ENCODE measurements around the gene RSPO4.

The RSPO4 gene

DNA sequence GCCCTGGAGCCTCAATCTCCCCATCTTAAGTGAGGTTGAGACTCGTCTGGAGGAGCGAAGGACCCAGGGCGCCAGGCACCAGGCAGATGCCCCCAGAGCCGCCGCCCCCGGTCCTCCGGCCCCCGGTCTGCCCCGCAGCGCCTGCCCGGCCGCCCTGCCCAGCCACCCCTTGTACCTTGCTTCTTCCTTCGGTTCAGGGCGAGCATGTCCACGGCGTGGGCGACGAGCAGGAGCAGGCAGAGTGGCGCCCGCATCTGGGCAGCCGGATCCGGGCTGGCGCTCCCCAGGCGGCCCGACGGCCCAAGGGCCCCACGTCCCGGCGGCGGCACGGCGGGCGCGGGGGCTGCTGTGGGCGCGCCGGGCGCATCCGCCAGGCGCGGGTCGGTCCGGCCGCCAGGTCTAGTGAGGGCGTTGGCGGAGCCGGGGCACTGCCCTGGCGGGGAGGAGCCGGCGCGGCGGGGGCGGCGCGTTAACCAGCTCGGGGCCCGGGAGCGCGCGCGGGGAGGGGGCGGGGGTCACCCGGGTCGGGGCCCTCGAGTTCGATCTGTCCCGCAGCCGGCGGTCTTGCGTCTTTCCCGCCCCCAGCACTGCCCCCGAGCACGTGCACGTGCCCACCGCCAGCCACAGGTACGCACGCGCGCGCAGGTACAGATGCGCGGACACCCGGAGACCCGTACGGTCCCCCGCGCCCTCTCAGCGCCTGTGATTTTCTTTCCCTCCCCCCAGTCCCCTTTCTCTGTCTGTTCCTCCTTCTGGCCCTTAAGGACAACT lies at the start of gene RSPO4:
Gene RSPO4 (minus strand): TSS at position 401 of the 771 bp plus-strand sequence. CDS start 147 bp downstream, at position 254.
- Histone ChIP-seq H3K79me2 (ENCODE audit: insufficient read depth, low read depth) (no peaks in the 10 kb centered on the region), H3K27ac (no peak within 1 kb of the TSS), H2AFZ (ENCODE audit: low read depth) (no peak within 1 kb of the TSS), H3K36me3 (ENCODE audit: insufficient read depth) (no peaks in the 10 kb centered on the region), H3K4me2 (no peak within 1 kb of the TSS), H3K27me3 (ENCODE audit: insufficient read depth, low read depth) (no peaks in the 10 kb centered on the region), H4K20me1 (ENCODE audit: insufficient read depth) (no peaks in the 10 kb centered on the region), H3K4me1 (ENCODE audit: low read depth, poor library complexity, severe bottlenecking) (no peaks in the 10 kb centered on the region), H3K9ac (no peak within 1 kb of the TSS), H3K4me3 (IDR thresholded peaks at IDR 0.05; ENCODE audit: insufficient read depth, low read depth, low read length) (no peak within 1 kb of the TSS)
- no peak for TF ChIP-seq CTCF (conservative IDR thresholded peaks at IDR 0.05; ENCODE audit: low read depth, low read length)

DNA sequence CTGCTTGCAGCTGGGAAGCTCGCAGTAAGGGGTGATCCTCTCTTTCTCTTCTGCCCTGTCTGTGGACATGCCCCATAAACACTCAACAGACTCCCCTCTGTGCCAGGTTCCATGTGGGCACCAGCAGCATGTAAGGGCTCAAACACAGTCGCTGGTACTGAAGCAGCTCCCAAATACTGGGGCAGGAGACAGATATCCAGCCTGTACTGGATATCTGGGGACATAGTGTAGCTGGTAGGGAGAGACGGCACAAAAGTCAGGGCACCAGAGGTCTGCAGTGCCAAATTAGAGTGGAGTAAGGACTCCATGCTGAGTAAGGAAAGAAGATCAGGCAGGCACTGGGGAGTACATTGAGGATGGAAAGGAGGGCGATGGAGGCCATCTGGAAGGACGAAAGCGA lies 48.3 kb upstream of the RSPO4 start:
- Histone ChIP-seq H3K9ac (no peak overlapping the region), H3K27ac (no peak overlapping the region), H3K4me1 (ENCODE audit: low read depth, poor library complexity, severe bottlenecking) (no peaks in the 10 kb centered on the region), H3K4me3 (IDR thresholded peaks at IDR 0.05; ENCODE audit: insufficient read depth, low read depth, low read length) (no peak overlapping the region), H4K20me1 (ENCODE audit: insufficient read depth) (no peaks in the 10 kb centered on the region), H3K79me2 (ENCODE audit: insufficient read depth, low read depth) (no peaks in the 10 kb centered on the region), H2AFZ (ENCODE audit: low read depth) (no peak overlapping the region), H3K4me2 (no peak overlapping the region), H3K36me3 (ENCODE audit: insufficient read depth) (no peaks in the 10 kb centered on the region), H3K27me3 (ENCODE audit: insufficient read depth, low read depth) (no peaks in the 10 kb centered on the region)
- no peak for TF ChIP-seq CTCF (conservative IDR thresholded peaks at IDR 0.05; ENCODE audit: low read depth, low read length)

DNA sequence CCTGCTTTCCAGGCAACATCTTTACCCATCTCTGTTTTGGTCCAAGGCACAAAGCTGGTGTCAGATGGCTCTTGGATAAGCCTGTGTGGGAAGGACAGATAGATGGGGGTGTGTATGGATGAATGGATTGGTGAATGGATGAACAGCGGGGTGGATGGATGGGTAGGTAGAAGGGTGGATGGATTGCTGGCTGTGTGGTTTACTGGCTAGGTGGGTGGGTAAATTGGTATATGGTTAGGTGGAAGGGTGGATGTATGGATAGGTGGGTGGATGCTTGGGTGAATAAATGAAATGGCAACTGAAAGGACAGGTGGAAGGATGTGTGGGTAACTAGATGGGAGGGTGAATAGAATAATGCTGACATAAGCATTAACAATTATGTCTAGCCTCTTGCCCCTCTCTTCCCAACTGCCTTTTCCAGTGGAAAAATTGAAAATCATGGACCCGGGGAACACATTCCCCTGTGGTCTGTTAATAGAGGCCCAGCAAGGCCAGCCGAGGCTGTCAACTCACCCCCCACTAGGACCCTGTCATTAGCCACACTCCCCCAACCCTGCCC lies 43.8 kb upstream of the RSPO4 start:
- H3K27me3 ChIP-seq (ENCODE audit: insufficient read depth, low read depth): no peaks in the 10 kb centered on the region
- H3K27ac ChIP-seq: no peak overlapping the region
- no peak overlapping the region for H3K4me3 ChIP-seq (IDR thresholded peaks at IDR 0.05; ENCODE audit: insufficient read depth, low read depth, low read length)
- H3K79me2 ChIP-seq (ENCODE audit: insufficient read depth, low read depth): no peaks in the 10 kb centered on the region
- no peak for TF ChIP-seq CTCF (conservative IDR thresholded peaks at IDR 0.05; ENCODE audit: low read depth, low read length)
- H3K36me3 ChIP-seq (ENCODE audit: insufficient read depth): no peaks in the 10 kb centered on the region
- H2AFZ ChIP-seq (ENCODE audit: low read depth): no peak overlapping the region
- no peak overlapping the region for H3K9ac ChIP-seq
- no peaks in the 10 kb centered on the region for H3K4me1 ChIP-seq (ENCODE audit: low read depth, poor library complexity, severe bottlenecking)
- no peaks in the 10 kb centered on the region for H4K20me1 ChIP-seq (ENCODE audit: insufficient read depth)
- H3K4me2 ChIP-seq: no peak overlapping the region

DNA sequence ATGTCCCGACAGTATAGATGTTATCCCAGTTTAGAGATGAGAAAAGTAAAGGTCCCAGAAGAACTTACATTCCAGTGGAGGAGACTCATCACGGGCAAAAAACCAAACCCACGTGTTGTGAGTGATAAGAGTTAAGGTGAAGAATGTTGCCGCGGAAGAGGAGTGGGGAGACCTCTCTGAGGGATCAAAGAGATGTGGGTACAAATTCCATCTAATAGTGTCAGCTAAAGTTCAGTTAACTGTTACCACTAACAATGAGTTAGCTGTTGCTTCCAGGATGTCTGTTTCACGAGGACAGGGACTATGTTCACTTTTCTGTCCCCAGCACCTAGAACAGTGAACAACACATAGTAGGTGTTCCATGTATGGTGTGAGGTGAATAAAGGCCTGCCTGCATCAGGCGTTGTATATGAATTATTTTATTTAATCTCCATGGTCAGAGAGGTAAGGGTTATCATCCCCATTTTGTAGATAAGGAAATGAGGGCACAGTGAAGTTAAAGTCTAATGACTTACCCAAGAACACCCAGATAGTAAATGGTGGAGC lies 39.8 kb upstream of the RSPO4 start:
- H3K36me3 ChIP-seq (ENCODE audit: insufficient read depth): no peaks in the 10 kb centered on the region
- H3K27ac ChIP-seq: no peak overlapping the region
- no peak overlapping the region for H2AFZ ChIP-seq (ENCODE audit: low read depth)
- no peaks in the 10 kb centered on the region for H4K20me1 ChIP-seq (ENCODE audit: insufficient read depth)
- no peak overlapping the region for H3K4me2 ChIP-seq
- H3K79me2 ChIP-seq (ENCODE audit: insufficient read depth, low read depth): no peaks in the 10 kb centered on the region
- TF ChIP-seq CTCF (conservative IDR thresholded peaks at IDR 0.05; ENCODE audit: low read depth, low read length): no peak
- H3K27me3 ChIP-seq (ENCODE audit: insufficient read depth, low read depth): no peaks in the 10 kb centered on the region
- H3K9ac ChIP-seq: no peak overlapping the region
- no peak overlapping the region for H3K4me3 ChIP-seq (IDR thresholded peaks at IDR 0.05; ENCODE audit: insufficient read depth, low read depth, low read length)
- H3K4me1 ChIP-seq (ENCODE audit: low read depth, poor library complexity, severe bottlenecking): no peaks in the 10 kb centered on the region
